ENCODE measurements around the gene ARHGAP26. TPM values are rescaled to one million over a fixed set of nuclear protein-coding genes. Genes with fewer than 3 reads are reported as not detected.

Gene ARHGAP26
- total and polyA plus RNA-seq, 2 donors (not counting 1 experiment from before 2014, with no cell fraction given), result 4.1 to 6.8 TPM

GRCh38 chr5:143198332-143198731 is 428.2 kb downstream of the ARHGAP26 start:
- H4K20me1 ChIP-seq (ENCODE audit: control insufficient read depth, extremely low read depth, insufficient read depth, low read length), result no peaks in the 10 kb centered on the region
- no peaks in the 10 kb centered on the region for H3K27me3 ChIP-seq (ENCODE audit: control insufficient read depth, insufficient read depth, low read length)
- no peak overlapping the region for H3K4me3 ChIP-seq (replicated peaks in 1 of 4; ENCODE audit: control extremely low read depth in 1 of 4, insufficient read depth in 1 of 4, low read depth in 3 of 4, low read length in 4 of 4)
- no peak overlapping the region for H2AFZ ChIP-seq (ENCODE audit: low read length)
- no peak for DNase-seq (ENCODE audit: low read depth in 2 of 2)
- H3K9me3 ChIP-seq (ENCODE audit: control insufficient read depth, insufficient read depth, low read depth, low read length), result no peaks in the 10 kb centered on the region
- H3K4me2 ChIP-seq (ENCODE audit: extremely low read depth, insufficient read depth, low read length), result no peak overlapping the region
- H3K9ac ChIP-seq (ENCODE audit: insufficient read depth, low read length), result no peak overlapping the region
- no peaks in the 10 kb centered on the region for H3K36me3 ChIP-seq (ENCODE audit: control insufficient read depth, insufficient read depth, low read length)
- no peak for TF ChIP-seq CTCF (conservative IDR thresholded peaks at IDR 0.05 in 1 of 2, IDR thresholded peaks at IDR 0.05 in 1 of 2; ENCODE audit: low read depth in 1 of 2, low read length in 2 of 2)
- no peak overlapping the region for H3K27ac ChIP-seq (ENCODE audit: insufficient read depth, low read length)
- peaks cover 7% of the 10 kb centered on the region for H3K4me1 ChIP-seq (ENCODE audit: control insufficient read depth, extremely low read depth, insufficient read depth, low read length)
- no peaks in the 10 kb centered on the region for H3K79me2 ChIP-seq (ENCODE audit: control insufficient read depth, insufficient read depth, low read length)

GRCh38 chr5:143199161-143199560 is 429.0 kb downstream of the ARHGAP26 start:
- TF ChIP-seq EZH2 (IDR thresholded peaks at IDR 0.05; ENCODE audit: low read length, missing control alignments) (no peak), CTCF (conservative IDR thresholded peaks at IDR 0.05 in 1 of 2, IDR thresholded peaks at IDR 0.05 in 1 of 2; ENCODE audit: low read depth in 1 of 2, low read length in 2 of 2) (no peak)
- Histone ChIP-seq H4K20me1 (ENCODE audit: control insufficient read depth, extremely low read depth, insufficient read depth, low read length) (no peaks in the 10 kb centered on the region), H3K9me3 (ENCODE audit: control insufficient read depth, insufficient read depth, low read depth, low read length) (no peaks in the 10 kb centered on the region), H3K27me3 (ENCODE audit: control insufficient read depth, insufficient read depth, low read length) (no peaks in the 10 kb centered on the region), H3K4me3 (replicated peaks in 1 of 4; ENCODE audit: control extremely low read depth in 1 of 4, insufficient read depth in 1 of 4, low read depth in 3 of 4, low read length in 4 of 4) (no peak overlapping the region), H3K9ac (ENCODE audit: insufficient read depth, low read length) (no peak overlapping the region), H3K36me3 (ENCODE audit: control insufficient read depth, insufficient read depth, low read length) (no peaks in the 10 kb centered on the region), H3K79me2 (ENCODE audit: control insufficient read depth, insufficient read depth, low read length) (no peaks in the 10 kb centered on the region), H3K27ac (ENCODE audit: insufficient read depth, low read length) (no peak overlapping the region), H3K4me1 (ENCODE audit: control insufficient read depth, extremely low read depth, insufficient read depth, low read length) (peaks cover 7% of the 10 kb centered on the region), H2AFZ (ENCODE audit: low read length) (no peak overlapping the region), H3K4me2 (ENCODE audit: extremely low read depth, insufficient read depth, low read length) (no peak overlapping the region)
- DNase-seq (ENCODE audit: low read depth in 2 of 2), result no peak

- no peaks in the 10 kb centered on the region for H3K79me2 ChIP-seq (ENCODE audit: control insufficient read depth, insufficient read depth, low read length)
- H3K36me3 ChIP-seq (ENCODE audit: control insufficient read depth, insufficient read depth, low read length), result no peaks in the 10 kb centered on the region
- H3K27me3 ChIP-seq (ENCODE audit: control insufficient read depth, insufficient read depth, low read length), result no peaks in the 10 kb centered on the region
- no peak overlapping the region for H2AFZ ChIP-seq (ENCODE audit: low read length)
- no peaks in the 10 kb centered on the region for H3K9me3 ChIP-seq (ENCODE audit: control insufficient read depth, insufficient read depth, low read depth, low read length)
- no peak overlapping the region for H3K27ac ChIP-seq (ENCODE audit: insufficient read depth, low read length)
- no peak overlapping the region for H3K4me2 ChIP-seq (ENCODE audit: extremely low read depth, insufficient read depth, low read length)
- DNase-seq (ENCODE audit: low read depth in 2 of 2), result no peak
- no peak for TF ChIP-seq CTCF (conservative IDR thresholded peaks at IDR 0.05 in 1 of 2, IDR thresholded peaks at IDR 0.05 in 1 of 2; ENCODE audit: low read depth in 1 of 2, low read length in 2 of 2)
- no peak for TF ChIP-seq EZH2 (IDR thresholded peaks at IDR 0.05; ENCODE audit: low read length, missing control alignments)
- H3K4me3 ChIP-seq (replicated peaks in 1 of 4; ENCODE audit: control extremely low read depth in 1 of 4, insufficient read depth in 1 of 4, low read depth in 3 of 4, low read length in 4 of 4), result no peak overlapping the region
- H3K4me1 ChIP-seq (ENCODE audit: control insufficient read depth, extremely low read depth, insufficient read depth, low read length), result peaks cover 7% of the 10 kb centered on the region
- no peaks in the 10 kb centered on the region for H4K20me1 ChIP-seq (ENCODE audit: control insufficient read depth, extremely low read depth, insufficient read depth, low read length)
- no peak overlapping the region for H3K9ac ChIP-seq (ENCODE audit: insufficient read depth, low read length)
These were observed 429.7 kb downstream of the ARHGAP26 start for GRCh38 chr5:143199843-143200242.
